MM.1S (cell line): ENCODE data around the gene PAX8.
"Not testable (repeated sequence)": the region's sequence is repeated elsewhere in the genome, so short reads cannot be mapped to it uniquely, and the experiment has no call there.

ENCODE experiments used
- DNase-seq: peaks from one replicate; pipeline ENCODE4 v3.0.0-alpha.2; 2015
- H2AFZ ChIP-seq: fragments of 300-600 bp; sonication (generic); 2 replicates; pipeline ENCODE4 v1.6.0; 2016; ENCODE audit warnings: antibody characterized with exemption, low read length
- H3F3A ChIP-seq: fragments of 300-600 bp; sonication (generic); 2 replicates; pipeline ENCODE4 v1.6.1; 2016; ENCODE audit warnings: mild to moderate bottlenecking, antibody characterized with exemption, low read length, moderate library complexity, mixed read lengths; ENCODE audit not compliant: insufficient read depth
- H3K27ac ChIP-seq: fragments of 300-600 bp; sonication (generic); 2 replicates; pipeline ENCODE4 v1.5.1; 2016; ENCODE audit warnings: mild to moderate bottlenecking, low read length
- H3K27me3 ChIP-seq: fragments of 300-600 bp; sonication (generic); replicated peaks from 2 replicates; pipeline ENCODE4 v1.6.0; 2016; ENCODE audit warnings: low read length; ENCODE audit not compliant: insufficient read depth
- H3K36me3 ChIP-seq: fragments of 300-600 bp; sonication (generic); replicated peaks from 2 replicates; pipeline ENCODE4 v1.6.1; 2016; ENCODE audit warnings: mild to moderate bottlenecking, low read length, mixed read lengths; ENCODE audit not compliant: insufficient read depth
- H3K4me1 ChIP-seq: fragments of 300-600 bp; sonication (generic); 2 replicates; pipeline ENCODE4 v1.6.1; 2016; ENCODE audit warnings: low read length, mixed read lengths
- H3K4me2 ChIP-seq: fragments of 300-600 bp; sonication (generic); 2 replicates; pipeline ENCODE4 v1.6.0; 2016; ENCODE audit warnings: low read depth, low read length
- H3K4me3 ChIP-seq: fragments of 300-600 bp; sonication (generic); 2 replicates; pipeline ENCODE4 v1.5.1; 2016; ENCODE audit warnings: low read length, mixed read lengths
- H3K79me2 ChIP-seq: fragments of 300-600 bp; sonication (generic); 2 replicates; pipeline ENCODE4 v1.6.1; 2016; ENCODE audit warnings: mixed run types, low read length, mixed read lengths
- H3K9ac ChIP-seq: fragments of 300-600 bp; sonication (generic); 2 replicates; pipeline ENCODE4 v1.6.1; 2016; ENCODE audit warnings: low read length, mixed read lengths
- H3K9me2 ChIP-seq: fragments of 300-600 bp; sonication (generic); replicated peaks from 2 replicates; pipeline ENCODE4 v1.6.1; 2016; ENCODE audit warnings: mild to moderate bottlenecking, low read length, mixed read lengths; ENCODE audit not compliant: insufficient read depth
- H3K9me3 ChIP-seq: fragments of 300-600 bp; sonication (generic); replicated peaks from 2 replicates; pipeline ENCODE4 v1.6.1; 2016; ENCODE audit warnings: mild to moderate bottlenecking, low read length, mixed read lengths; ENCODE audit not compliant: insufficient read depth
- H4K20me1 ChIP-seq: fragments of 300-600 bp; sonication (generic); 2 replicates; pipeline ENCODE4 v1.6.1; 2016; ENCODE audit warnings: mild to moderate bottlenecking, low read length, moderate library complexity, mixed read lengths; ENCODE audit not compliant: insufficient read depth
- CTCF ChIP-seq: fragments of 300-600 bp; sonication (generic); IDR thresholded peaks from 2 replicates; pipeline ENCODE4 v1.5.1; 2016; ENCODE audit warnings: antibody characterized with exemption, low read length, mixed read lengths
- EZH2 ChIP-seq: fragments of 300-600 bp; sonication (generic); optimal IDR thresholded peaks from 2 replicates; pipeline ENCODE3; 2017; ENCODE audit warnings: low read depth, mild to moderate bottlenecking, antibody characterized with exemption, low read length, mixed read lengths
- EZH2phosphoT487 ChIP-seq: fragments of 300-600 bp; sonication (generic); IDR thresholded peaks from 2 replicates; pipeline ENCODE4 v1.6.1; 2018; ENCODE audit warnings: antibody characterized with exemption, low read length

The PAX8 gene

GRCh38 chr2:113297590-113297989, 18.9 kb upstream of the PAX8 start:
- H3K79me2 ChIP-seq, H3K36me3 ChIP-seq, H3K4me2 ChIP-seq, H3F3A ChIP-seq, H3K4me1 ChIP-seq, H3K9ac ChIP-seq, H3K27me3 ChIP-seq, H3K27ac ChIP-seq, H2AFZ ChIP-seq, H3K4me3 ChIP-seq, H3K9me2 ChIP-seq, H3K9me3 ChIP-seq, H4K20me1 ChIP-seq: not testable (repeated sequence)
- peak; percentile 32 for DNase-seq
- TF ChIP-seq CTCF, result peak; percentile 41

GRCh38 chr2:113291191-113291590, 12.5 kb upstream of the PAX8 start:
- Histone ChIP-seq H3K9ac (no peak overlapping the region), H3K9me2 (no peaks in the 10 kb centered on the region), H2AFZ (no peak overlapping the region), H3K4me1 (no peaks in the 10 kb centered on the region), H3K27me3 (no peaks in the 10 kb centered on the region), H3F3A (no peaks in the 10 kb centered on the region), H3K4me2 (no peak overlapping the region), H3K4me3 (no peak overlapping the region), H3K79me2 (no peaks in the 10 kb centered on the region), H3K27ac (no peak overlapping the region), H4K20me1 (no peaks in the 10 kb centered on the region), H3K9me3 (no peaks in the 10 kb centered on the region), H3K36me3 (no peaks in the 10 kb centered on the region)
- no peak for DNase-seq
- no peak for TF ChIP-seq CTCF
- TF ChIP-seq EZH2phosphoT487, result no peak
- no peak for TF ChIP-seq EZH2

GRCh38 chr2:113288674-113289149, 10.0 kb upstream of the PAX8 start:
- not testable (repeated sequence) for H3F3A ChIP-seq, H3K27ac ChIP-seq, H3K9me3 ChIP-seq, H3K27me3 ChIP-seq, H4K20me1 ChIP-seq, H3K79me2 ChIP-seq, H2AFZ ChIP-seq, DNase-seq, H3K36me3 ChIP-seq, H3K4me2 ChIP-seq, H3K9ac ChIP-seq, H3K9me2 ChIP-seq, H3K4me3 ChIP-seq, H3K4me1 ChIP-seq

GRCh38 chr2:113288117-113288673, 9.5 kb upstream of the PAX8 start:
- DNase-seq, H3F3A ChIP-seq, H3K79me2 ChIP-seq, H3K4me1 ChIP-seq, H3K4me2 ChIP-seq, H3K9ac ChIP-seq, H3K9me3 ChIP-seq, H3K36me3 ChIP-seq, H3K27ac ChIP-seq, H3K9me2 ChIP-seq, H2AFZ ChIP-seq, H3K27me3 ChIP-seq, H4K20me1 ChIP-seq, H3K4me3 ChIP-seq: not testable (repeated sequence)
